SH-SY5Y (cell line): ENCODE measurements around the gene PHACTR3.

ENCODE experiments used
- GATA2 ChIP-seq: IDR thresholded peaks from 2 replicates; pipeline ENCODE4 v1.6.1; 2011; ENCODE audit warnings: mild to moderate bottlenecking, low read depth, low read length
- GATA3 ChIP-seq: IDR thresholded peaks from 2 replicates; pipeline ENCODE4 v1.6.1; 2011; ENCODE audit warnings: low read depth, mild to moderate bottlenecking, low read length, moderate library complexity

- TF ChIP-seq GATA2 (no peak), GATA3 (no peak)
These were observed 147.8 kb downstream of the PHACTR3 start for GRCh38 chr20:59752101-59752586.
